H1 (cell line): ENCODE data around the gene ZBTB7A. TPM values are rescaled to one million over a fixed set of nuclear protein-coding genes. Genes with fewer than 3 reads are reported as not detected.

Experiments used
- CTCF ChIA-PET: fragments of 300-600 bp; sonication (Branson Sonifier 250); formaldehyde crosslinking; loops from one replicate; lab custom pipeline; 2021; ENCODE audit not compliant: partially characterized antibody; lab: Charles Lee
- POLR2A ChIA-PET: fragments of 300-600 bp; sonication (Branson Sonifier 250); formaldehyde crosslinking; loops from one replicate; lab custom pipeline; 2021; ENCODE audit warnings: inconsistent platforms; ENCODE audit not compliant: partially characterized antibody; lab: Charles Lee
- DNase-seq, 2 experiments: peaks; one replicate each; pipeline versions ENCODE4 v3.0.0 to v3.0.0-alpha.2; 2010 to 2022; ENCODE audit warnings: low spot score in 2 of 2, low read depth in 1 of 2, mixed read lengths in 1 of 2
- FAIRE-seq: peaks from 2 replicates; lab custom pipeline; 2011; peaks lifted over from hg19 to GRCh38; lab: Jason Lieb, UNC
- H2AFZ ChIP-seq: 2 replicates; pipeline ENCODE4 v1.8.1; 2012; ENCODE audit warnings: low read length, inconsistent platforms
- H2AK5ac ChIP-seq: 2 replicates; pipeline ENCODE4 v1.6.1; 2013; ENCODE audit warnings: low read depth, low read length
- H2BK120ac ChIP-seq: replicated peaks from 2 replicates; pipeline ENCODE3; 2013; ENCODE audit warnings: low read depth, low read length, inconsistent platforms
- H2BK12ac ChIP-seq: 2 replicates; pipeline ENCODE4 v1.6.1; 2013; ENCODE audit warnings: low read depth, low read length
- H2BK15ac ChIP-seq: 2 replicates; pipeline ENCODE4 v1.6.1; 2013; ENCODE audit warnings: low read length
- H2BK20ac ChIP-seq: 2 replicates; pipeline ENCODE4 v1.6.1; 2013; ENCODE audit warnings: low read length
- H2BK5ac ChIP-seq: 2 replicates; pipeline ENCODE4 v1.6.1; 2013; ENCODE audit warnings: low read depth, low read length
- H3K14ac ChIP-seq: 2 replicates; pipeline ENCODE4 v1.6.1; 2013; ENCODE audit warnings: inconsistent platforms; ENCODE audit not compliant: insufficient read length
- H3K18ac ChIP-seq: 2 replicates; pipeline ENCODE4 v1.6.1; 2013; ENCODE audit warnings: low read length; ENCODE audit errors: extremely low read depth
- H3K23ac ChIP-seq: 2 replicates; pipeline ENCODE4 v1.6.1; 2013; ENCODE audit warnings: inconsistent platforms; ENCODE audit not compliant: insufficient read length
- H3K23me2 ChIP-seq: 2 replicates; pipeline ENCODE4 v1.6.1; 2013; ENCODE audit warnings: low read depth, low read length
- H3K27ac ChIP-seq: 2 replicates; pipeline ENCODE4 v1.6.1; 2011; ENCODE audit warnings: low read depth, low read length, inconsistent platforms
- H3K27me3 ChIP-seq, 4 experiments: replicated peaks in 1 of 4; 1 replicate in 1 of 4; 2 replicates in 3 of 4; pipeline versions ENCODE4 v1.6.1 to v1.8.1; 2011 to 2013; ENCODE audit warnings: low read length in 3 of 4, mild to moderate bottlenecking in 3 of 4, inconsistent platforms in 2 of 4, mixed read lengths in 2 of 4, moderate library complexity in 1 of 4; ENCODE audit not compliant: control insufficient read depth in 3 of 4, insufficient read depth in 3 of 4; ENCODE audit errors: extremely low read depth in 1 of 4
- H3K36me3 ChIP-seq, 4 experiments: 2 replicates each; pipeline versions ENCODE4 v1.6.1 to v1.8.1; 2011 to 2013; ENCODE audit warnings: mild to moderate bottlenecking in 4 of 4, low read length in 3 of 4, moderate library complexity in 2 of 4, control low read depth in 1 of 4, inconsistent platforms in 1 of 4; ENCODE audit not compliant: insufficient read depth in 4 of 4, control insufficient read depth in 2 of 4
- H3K4ac ChIP-seq: replicated peaks from 2 replicates; pipeline ENCODE3; 2013; ENCODE audit warnings: low read length, low read depth, mixed read lengths, inconsistent platforms; ENCODE audit not compliant: insufficient read length
- H3K4me1 ChIP-seq, 4 experiments: replicated peaks in 1 of 4; 1 replicate in 1 of 4; 2 replicates in 3 of 4; pipeline versions ENCODE4 v1.6.1 to v1.8.1; 2011 to 2013; ENCODE audit warnings: low read length in 3 of 4, inconsistent platforms in 2 of 4, mixed read lengths in 1 of 4; ENCODE audit not compliant: insufficient read depth in 4 of 4, control insufficient read depth in 3 of 4
- H3K4me2 ChIP-seq, 2 experiments: 2 replicates each; pipeline versions ENCODE4 v1.6.1 to v1.8.1; 2011 to 2013; ENCODE audit warnings: low read depth in 2 of 2, low read length in 2 of 2, control low read depth in 1 of 2, inconsistent platforms in 1 of 2, mild to moderate bottlenecking in 1 of 2; ENCODE audit not compliant: insufficient read depth in 1 of 2
- H3K4me3 ChIP-seq, 4 experiments: fragments of 200-600, 300-600 bp in 1 of 4; sonication (generic), shearing (Covaris generic), sonication (Bioruptor Twin) in 1 of 4; 2 replicates each; pipeline versions ENCODE4 v1.5.1 to v1.8.1; 2011 to 2016; ENCODE audit warnings: low read length in 4 of 4, low read depth in 3 of 4, control low read depth in 2 of 4, inconsistent platforms in 2 of 4, mild to moderate bottlenecking in 2 of 4, mixed read lengths in 1 of 4, moderate library complexity in 1 of 4; ENCODE audit not compliant: insufficient read depth in 2 of 4; ENCODE audit errors: extremely low read depth in 1 of 4
- H3K56ac ChIP-seq: replicated peaks from 2 replicates; pipeline ENCODE3; 2013; ENCODE audit warnings: low read depth, mild to moderate bottlenecking, mixed read lengths, low read length, inconsistent platforms; ENCODE audit not compliant: insufficient read length
- H3K79me1 ChIP-seq: 2 replicates; pipeline ENCODE4 v1.6.1; 2013; ENCODE audit warnings: low read depth, low read length, control low read depth
- H3K79me2 ChIP-seq, 2 experiments: 2 replicates each; pipeline versions ENCODE4 v1.6.1 to v1.8.1; 2012 to 2013; ENCODE audit warnings: low read length in 2 of 2, mild to moderate bottlenecking in 2 of 2, inconsistent platforms in 1 of 2; ENCODE audit not compliant: insufficient read depth in 2 of 2, control insufficient read depth in 1 of 2
- H3K9ac ChIP-seq, 4 experiments: replicated peaks in 1 of 4; 1 replicate in 1 of 4; 2 replicates in 3 of 4; pipeline versions ENCODE4 v1.6.1 to v1.8.1; 2011 to 2013; ENCODE audit warnings: low read depth in 3 of 4, low read length in 3 of 4, control low read depth in 2 of 4, mild to moderate bottlenecking in 2 of 4, moderate library complexity in 2 of 4, inconsistent platforms in 1 of 4; ENCODE audit errors: extremely low read depth in 1 of 4
- H3K9me3 ChIP-seq, 2 experiments: 2 replicates each; pipeline versions ENCODE4 v1.6.1 to v1.8.1; 2012 to 2013; ENCODE audit warnings: mild to moderate bottlenecking in 2 of 2, moderate library complexity in 2 of 2, control low read depth in 1 of 2, inconsistent platforms in 1 of 2, low read depth in 1 of 2, low read length in 1 of 2, mixed read lengths in 1 of 2; ENCODE audit not compliant: insufficient read depth in 2 of 2
- H4K20me1 ChIP-seq, 2 experiments: replicated peaks in 1 of 2; 2 replicates each; pipeline versions ENCODE3 to v1.8.1; 2011 to 2013; ENCODE audit warnings: inconsistent platforms in 2 of 2, low read length in 2 of 2, mild to moderate bottlenecking in 1 of 2; ENCODE audit not compliant: insufficient read depth in 2 of 2, control insufficient read depth in 1 of 2
- H4K5ac ChIP-seq: 2 replicates; pipeline ENCODE4 v1.6.1; 2013; ENCODE audit warnings: low read length, low read depth, mixed read lengths, inconsistent platforms; ENCODE audit not compliant: insufficient read length
- H4K8ac ChIP-seq: 2 replicates; pipeline ENCODE4 v1.8.0; 2013; ENCODE audit warnings: mild to moderate bottlenecking, moderate library complexity, low read length, inconsistent platforms; ENCODE audit not compliant: insufficient read depth; ENCODE audit errors: extremely low read depth
- H4K91ac ChIP-seq: replicated peaks from 2 replicates; pipeline ENCODE3; 2013; ENCODE audit warnings: low read length, mixed read lengths, inconsistent platforms; ENCODE audit not compliant: insufficient read length
- CTCF ChIP-seq, 3 experiments: IDR thresholded peaks; 1 replicate in 2 of 3; 2 replicates in 1 of 3; pipeline versions ENCODE4 v1.5.1 to v1.6.1; 2011; ENCODE audit warnings: low read length in 3 of 3, mild to moderate bottlenecking in 3 of 3, inconsistent platforms in 2 of 3, low read depth in 1 of 3, moderate library complexity in 1 of 3; ENCODE audit not compliant: insufficient read depth in 1 of 3; ENCODE audit errors: control extremely low read depth in 1 of 3
- KDM4A ChIP-seq: IDR thresholded peaks from one replicate; pipeline ENCODE4 v1.7.1; 2012; ENCODE audit warnings: low read depth, mild to moderate bottlenecking, moderate library complexity, low read length, inconsistent platforms; ENCODE audit not compliant: severe bottlenecking
- RBBP5 ChIP-seq: IDR thresholded peaks from 2 replicates; pipeline ENCODE4 v1.7.1; 2012; ENCODE audit warnings: low read depth, mild to moderate bottlenecking, inconsistent platforms, low read length, moderate library complexity, borderline replicate concordance
- RNF2 ChIP-seq: fragments of 200-900, 300-1000 bp; sonication (generic); IDR thresholded peaks from 2 replicates; pipeline ENCODE4 v1.7.1; 2016; ENCODE audit warnings: borderline replicate concordance, low read depth, mild to moderate bottlenecking, antibody characterized with exemption, low read length; ENCODE audit not compliant: poor library complexity, severe bottlenecking; ENCODE audit errors: missing control alignments
- SP1 ChIP-seq: IDR thresholded peaks from 2 replicates; pipeline ENCODE4 v1.6.1; 2011; ENCODE audit warnings: low read depth, low read length
- TBP ChIP-seq: IDR thresholded peaks from 2 replicates; pipeline ENCODE4 v1.6.1; 2011; ENCODE audit warnings: low read depth, low read length, improper control_type of control experiment
- WGBS, 2 experiments: shearing (Covaris generic) in 1 of 2; methylation state at CpG; one replicate each; pipeline versions ENCODE4 v1.1.6 to v1.1.7; 2013 to 2015; ENCODE audit warnings: low lambda C conversion rate in 2 of 2, mixed read lengths in 2 of 2, inconsistent platforms in 1 of 2, low coverage in 1 of 2, missing lambda C conversion rate in 1 of 2; ENCODE audit not compliant: insufficient replicate concordance in 2 of 2, insufficient coverage in 1 of 2, insufficient read length in 1 of 2; ENCODE audit errors: extremely low coverage in 1 of 2, missing lambda C conversion rate in 1 of 2; 5-methylcytosine and 5-hydroxymethylcytosine counted together
- polyA plus RNA-seq, 7 experiments: library from polyadenylated mRNA; depleted of rRNA in 3 of 7; stranded (reverse) in 5 of 7; unstranded in 2 of 7; fragments of >200 nt in 5 of 7; fragments of 200-250 nt in 2 of 7; gene quantifications; 1 replicate in 5 of 7; 2 replicates in 1 of 7; 4 replicates in 1 of 7; pipeline versions ENCODE4 v1.2.1 to v1.2.3, GENCODE V29; 2011 to 2013; ENCODE audit warnings: missing spikeins in 2 of 7, mixed read lengths in 2 of 7
- total RNA-seq: library from RNA; stranded (reverse); fragmentation: NEBNext Ultra II Directional; extraction: Animal tissue kit (Norgen Biotek cat#: 25700); gene quantifications from 2 replicates; pipeline ENCODE4 v1.2.1, GENCODE V29; 2021

Gene ZBTB7A
- total and polyA plus RNA-seq, 2 of the 8 experiments (the other 6 are each of a cell fraction or from before 2014, with no cell fraction given), result 5.6 to 17.8 TPM

- Histone ChIP-seq H2BK12ac (no peak overlapping the region), H2AK5ac (no peak overlapping the region), H4K91ac (no peak overlapping the region), H3K4ac (no peak overlapping the region), H4K8ac (no peak overlapping the region; the same call in 1 of the 2 replicates), H3K9ac (no peak overlapping the region), H3K56ac (no peak overlapping the region), H3K23ac (no peak overlapping the region), H3K9me3 (no peaks in the 10 kb centered on the region), H3K36me3 (peaks cover 2 to 18% (median 9%) of the 10 kb centered on the region in 4 experiments; a peak in 3 of 8 replicates), H3K79me2 (no peaks in the 10 kb centered on the region), H3K79me1 (no peaks in the 10 kb centered on the region), H3K4me3 (no peak overlapping the region), H3K4me1 (peaks cover 0 to 4% (median 0%) of the 10 kb centered on the region in 4 experiments; a peak in 2 of 7 replicates), H2BK20ac (no peak overlapping the region), H3K14ac (no peak overlapping the region), H2BK120ac (no peak overlapping the region), H4K5ac (no peak overlapping the region), H3K18ac (no peak overlapping the region), H2BK5ac (no peak overlapping the region), H3K27me3 (no peaks in the 10 kb centered on the region), H3K23me2 (no peaks in the 10 kb centered on the region), H2AFZ (no peak overlapping the region), H4K20me1 (peaks cover 0 to 6% of the 10 kb centered on the region in 2 experiments), H2BK15ac (no peak overlapping the region), H3K4me2 (no peak overlapping the region), H3K27ac (no peak overlapping the region)
- 89% methylated on average over 2 of the region's 2 CpGs; no CpG with 5 or more reads in 1 of the 2 experiments for WGBS, 2 experiments
- no peak for DNase-seq
- FAIRE-seq, result no peak
- CTCF ChIA-PET, result interaction anchor here (0.6 to 1.6 kb wide), 4 partner anchors 50 to 389 kb away, joined by 3 read pairs; no protein-coding TSS in a partner anchor
- POLR2A ChIA-PET, result interaction anchor here (0.6 to 1.5 kb wide), 4 partner anchors 13 to 27 kb away, joined by 3 to 5 read pairs (median 3); no protein-coding TSS in a partner anchor
- TF ChIP-seq CTCF (IDR thresholded peaks at IDR 0.05; ENCODE audit: control extremely low read depth in 1 of 3, insufficient read depth in 1 of 3, low read depth in 1 of 3, low read length in 3 of 3) (no peak), SP1 (no peak), KDM4A (no peak), TBP (no peak), RNF2 (no peak), RBBP5 (no peak)
Measured at GRCh38 chr19:4088975-4089374, 22.3 kb upstream of the ZBTB7A start.
